ENCODE results near the gene ASCL1. TPM values are rescaled to one million over a fixed set of nuclear protein-coding genes. Genes with fewer than 3 reads are reported as not detected.
A peak's percentile ranks its signal among the peaks of the same experiment; 100 is the strongest.

The ASCL1 gene
- total and polyA plus RNA-seq, 9 of the 15 experiments (the other 6 are each of a cell fraction or from before 2014, with no cell fraction given), result 0.01 to 0.09 (median 0.04) TPM; not detected in 3

- H3K9me1 ChIP-seq (ENCODE audit: control insufficient read depth, insufficient read depth, low read length), result no peaks in the 10 kb centered on the region
- peak within 1 kb of the TSS in 1 of 2 experiments; percentile 82; a peak in 2 of 4 replicates for H3K9ac ChIP-seq (ENCODE audit: insufficient read depth in 1 of 2, low read depth in 2 of 2, low read length in 2 of 2)
- FAIRE-seq (peak; percentile 51), ATAC-seq (peak; percentile 95), DNase-seq (ENCODE audit: extremely low read depth in 1 of 4, low spot score in 3 of 4) (peak; percentile 17 to 31 (median 28))
- WGBS (ENCODE audit: insufficient coverage, low coverage, missing lambda C conversion rate), result 3% methylated on average over 23 of the region's 30 CpGs
- H4K20me1 ChIP-seq (replicated peaks; ENCODE audit: control insufficient read depth, insufficient read depth, low read length), result no peaks in the 10 kb centered on the region
- H3K4me2 ChIP-seq (ENCODE audit: insufficient read depth, low read length), result peak within 1 kb of the TSS; percentile 51
- H3K79me2 ChIP-seq (ENCODE audit: control insufficient read depth, insufficient read depth, low read length), result no peaks in the 10 kb centered on the region
- intact Hi-C loops (cut with micrococcal nuclease), result no loop called here
- BruUV-seq (replicated peaks), result no TSS peak
- H3K27ac ChIP-seq (ENCODE audit: extremely low read depth, low read depth, low read length), result no peak within 1 kb of the TSS
- ChIA-PET CTCF (ENCODE audit: low intra/inter-chr PET ratio) (no interaction called here), POLR2A (interaction anchor here (1.3 kb wide), 1 partner anchor 14 kb away, joined by 4 read pairs; no protein-coding TSS in a partner anchor)
- H3K27me3 ChIP-seq (ENCODE audit: control insufficient read depth in 2 of 2, insufficient read depth in 2 of 2, low read length in 2 of 2), result peaks cover 0 to 3% of the 10 kb centered on the region in 2 experiments; a peak in 1 of 5 replicates
- no peaks in the 10 kb centered on the region for H3K9me3 ChIP-seq (replicated peaks; ENCODE audit: control insufficient read depth, insufficient read depth, low read depth, low read length)
- H3K4me1 ChIP-seq (replicated peaks in 1 of 2; ENCODE audit: control insufficient read depth in 2 of 2, insufficient read depth in 2 of 2, low read length in 2 of 2), result peaks cover 0 to 6% of the 10 kb centered on the region in 2 experiments; a peak in 2 of 5 replicates
- H2AFZ ChIP-seq (ENCODE audit: low read depth, low read length), result peak within 1 kb of the TSS; percentile 76; the same call in 1 of the 2 replicates
- peak within 1 kb of the TSS; percentile 29 for H3K4me3 ChIP-seq
- no peaks in the 10 kb centered on the region for H3K36me3 ChIP-seq (ENCODE audit: control insufficient read depth, insufficient read depth, low read length)
- in situ Hi-C loops (cut with MboI), result no loop called here
- TF ChIP-seq KAT7 (CRISPR knock-in tag; IDR thresholded peaks at IDR 0.05; ENCODE audit: borderline replicate concordance) (no peak), ATF1 (CRISPR knock-in tag; IDR thresholded peaks at IDR 0.05) (no peak), ATF1 (tag; IDR thresholded peaks at IDR 0.05) (0 out of 2 replicates have a peak, but pooled peaks have one; percentile 25), KDM1A (IDR thresholded peaks at IDR 0.05) (no peak), SMC3 (conservative IDR thresholded peaks at IDR 0.05; ENCODE audit: insufficient read depth, low read depth, low read length) (no peak), MYNN (IDR thresholded peaks at IDR 0.05) (no peak), MYNN (CRISPR knock-in tag; IDR thresholded peaks at IDR 0.05) (no peak), COPS2 (conservative IDR thresholded peaks at IDR 0.05) (no peak), EGR1 (conservative IDR thresholded peaks at IDR 0.05) (0 out of 2 replicates have a peak, but pooled peaks have one; percentile 11), CTBP1 (IDR thresholded peaks at IDR 0.05; ENCODE audit: borderline replicate concordance) (peak; percentile 44; the same call in 1 of the 2 replicates), BHLHE40 (IDR thresholded peaks at IDR 0.05; ENCODE audit: low read length) (peak; percentile 45), GABPB1 (CRISPR knock-in tag; IDR thresholded peaks at IDR 0.05) (no peak), MAX (CRISPR knock-in tag; IDR thresholded peaks at IDR 0.05) (no peak), MLX (CRISPR knock-in tag; conservative IDR thresholded peaks at IDR 0.05) (no peak), HDGF (IDR thresholded peaks at IDR 0.05) (no peak), BCL6 (CRISPR knock-in tag; IDR thresholded peaks at IDR 0.05) (no peak), ZNF408 (CRISPR knock-in tag; IDR thresholded peaks at IDR 0.05; ENCODE audit: low read depth) (no peak), USF2 (CRISPR knock-in tag; IDR thresholded peaks at IDR 0.05) (peak; percentile 35; the same call in 1 of the 2 replicates), VEZF1 (CRISPR knock-in tag; IDR thresholded peaks at IDR 0.05) (peak; percentile 30; the same call in 1 of the 2 replicates)
Measured at GRCh38 chr12:102917026-102917787, 40.3 kb upstream of the ASCL1 start, which contains the start of gene PAH. PAH (minus strand) TSS chr12:102917244; CDS start chr12:102917130, 114 bp downstream.
